Peyer's patch (tissue), 4 donors: ENCODE results near the gene TMEM259.

ENCODE experiments used
- POLR2A ChIP-seq, 2 donors: fragments of 450-650 bp; IDR thresholded peaks; one replicate each; pipeline ENCODE4 v1.5.1; 2017; ENCODE audit warnings: antibody characterized with exemption in 2 of 2, mild to moderate bottlenecking in 2 of 2, moderate library complexity in 2 of 2
- TF ChIP-seq, protein P1 (sequence below), 6 experiments: fragments of 450-650 bp in 4 of 6; fragments of 200-600 bp in 2 of 6; sonication (generic) in 1 of 6; IDR thresholded peaks; one replicate each; pipeline ENCODE4 v1.5.1; 2017 to 2019; ENCODE audit warnings: antibody characterized with exemption in 6 of 6, mild to moderate bottlenecking in 3 of 6, moderate library complexity in 1 of 6

DNA sequence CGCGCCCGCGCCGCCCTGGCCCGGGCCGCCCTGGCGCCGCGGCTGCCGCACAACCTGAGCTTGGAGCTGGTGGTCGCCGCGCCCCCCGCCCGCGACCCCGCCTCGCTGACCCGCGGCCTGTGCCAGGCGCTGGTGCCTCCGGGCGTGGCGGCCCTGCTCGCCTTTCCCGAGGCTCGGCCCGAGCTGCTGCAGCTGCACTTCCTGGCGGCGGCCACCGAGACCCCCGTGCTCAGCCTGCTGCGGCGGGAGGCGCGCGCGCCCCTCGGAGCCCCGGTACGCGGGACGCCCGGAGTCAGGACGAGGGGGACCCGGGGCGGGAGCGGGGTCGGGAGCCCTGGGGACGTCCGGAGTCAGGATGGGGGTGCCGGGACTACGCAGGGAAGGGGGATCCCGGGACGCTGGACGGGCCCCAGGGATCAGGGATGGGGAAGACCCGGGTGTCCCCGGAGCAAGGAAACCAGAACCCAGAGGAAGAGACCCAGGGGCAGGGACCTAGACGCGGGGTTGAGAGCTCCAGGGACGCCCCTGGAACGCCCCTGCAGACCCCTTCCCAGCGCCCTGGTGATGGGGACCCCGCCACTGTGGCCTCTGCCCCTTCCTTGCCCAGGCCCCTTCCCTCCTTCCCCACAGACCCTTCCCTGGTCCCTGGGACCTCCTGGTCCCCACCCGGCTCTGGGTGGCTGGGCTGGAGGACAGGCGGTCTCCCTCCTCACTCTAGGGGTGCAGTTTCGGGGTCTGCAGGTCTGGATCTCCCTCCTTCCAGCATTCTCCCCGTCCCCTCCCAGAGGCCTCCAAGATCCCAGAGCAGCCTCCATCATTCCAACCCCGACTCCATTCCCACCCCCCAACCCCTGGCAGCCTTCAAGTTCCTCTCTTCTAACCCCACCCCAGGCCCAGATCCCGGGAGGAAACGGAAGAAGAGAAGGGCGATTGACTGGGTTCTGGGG is 20.1 kb downstream of the TMEM259 start:
- TF ChIP-seq, protein P1, sequence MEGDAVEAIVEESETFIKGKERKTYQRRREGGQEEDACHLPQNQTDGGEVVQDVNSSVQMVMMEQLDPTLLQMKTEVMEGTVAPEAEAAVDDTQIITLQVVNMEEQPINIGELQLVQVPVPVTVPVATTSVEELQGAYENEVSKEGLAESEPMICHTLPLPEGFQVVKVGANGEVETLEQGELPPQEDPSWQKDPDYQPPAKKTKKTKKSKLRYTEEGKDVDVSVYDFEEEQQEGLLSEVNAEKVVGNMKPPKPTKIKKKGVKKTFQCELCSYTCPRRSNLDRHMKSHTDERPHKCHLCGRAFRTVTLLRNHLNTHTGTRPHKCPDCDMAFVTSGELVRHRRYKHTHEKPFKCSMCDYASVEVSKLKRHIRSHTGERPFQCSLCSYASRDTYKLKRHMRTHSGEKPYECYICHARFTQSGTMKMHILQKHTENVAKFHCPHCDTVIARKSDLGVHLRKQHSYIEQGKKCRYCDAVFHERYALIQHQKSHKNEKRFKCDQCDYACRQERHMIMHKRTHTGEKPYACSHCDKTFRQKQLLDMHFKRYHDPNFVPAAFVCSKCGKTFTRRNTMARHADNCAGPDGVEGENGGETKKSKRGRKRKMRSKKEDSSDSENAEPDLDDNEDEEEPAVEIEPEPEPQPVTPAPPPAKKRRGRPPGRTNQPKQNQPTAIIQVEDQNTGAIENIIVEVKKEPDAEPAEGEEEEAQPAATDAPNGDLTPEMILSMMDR (IDR thresholded peaks at IDR 0.05) = no peak
- no peak for TF ChIP-seq POLR2A (IDR thresholded peaks at IDR 0.05)
